HG03439 (cell line): ENCODE measurements around the gene WDR31.
"Not testable (repeated sequence)": the region's sequence is repeated elsewhere in the genome, so short reads cannot be mapped to it uniquely, and the experiment has no call there.

Experiments
- ATAC-seq: cut with Tn5 transposase; IDR thresholded peaks from one replicate; pipeline ENCODE4 v1.9.1; 2021; ENCODE audit warnings: mild to moderate bottlenecking, moderate library complexity; ENCODE audit not compliant: unreplicated experiment

Gene WDR31

DNA sequence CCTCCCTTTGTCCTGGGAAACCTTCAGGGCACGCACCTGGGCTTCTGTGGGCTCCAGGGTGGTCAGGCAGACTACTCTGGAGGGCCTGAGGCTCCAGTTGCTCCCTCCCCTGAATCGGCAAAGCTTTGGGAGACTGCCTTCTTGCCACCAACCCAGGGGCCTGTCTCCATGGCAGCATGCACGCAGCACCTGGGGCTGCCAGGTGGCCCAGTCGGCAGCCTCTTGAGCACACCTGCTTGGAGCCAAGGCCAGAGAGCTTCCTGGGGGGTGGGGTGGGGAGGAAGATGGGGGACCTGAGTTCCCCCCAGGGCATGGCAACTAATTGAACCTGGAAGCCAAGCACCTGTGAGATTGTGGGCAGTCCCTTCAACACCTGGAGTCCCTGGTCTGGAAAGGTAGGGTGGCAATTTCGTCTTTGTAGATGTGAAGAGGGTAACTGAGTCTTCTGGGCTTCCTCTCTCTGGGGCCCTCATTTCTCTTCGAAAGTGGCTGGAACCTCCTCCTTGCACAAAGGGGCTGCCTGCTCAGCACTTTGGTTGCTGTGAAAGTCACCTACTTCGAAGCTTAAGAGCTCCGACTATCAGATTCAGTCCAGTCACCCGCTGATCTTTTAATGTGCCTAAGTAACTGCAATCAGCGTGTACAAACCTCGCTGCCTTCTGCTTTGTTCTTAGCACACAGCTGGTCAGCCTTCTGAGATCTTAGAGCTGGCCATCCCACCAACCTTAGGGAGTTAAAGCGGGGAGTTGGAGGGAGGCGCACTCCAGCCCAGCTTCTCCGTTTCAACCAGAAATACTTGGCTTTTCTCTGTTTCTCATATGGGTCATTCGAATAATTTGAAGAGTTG is 40.9 kb downstream of the WDR31 start:
- ATAC-seq, result no peak

GRCh38 chr9:113298311-113298710 is 41.8 kb downstream of the WDR31 start:
- no peak for ATAC-seq

GRCh38 chr9:113296796-113297558 is 43.1 kb downstream of the WDR31 start:
- no peak for ATAC-seq

DNA sequence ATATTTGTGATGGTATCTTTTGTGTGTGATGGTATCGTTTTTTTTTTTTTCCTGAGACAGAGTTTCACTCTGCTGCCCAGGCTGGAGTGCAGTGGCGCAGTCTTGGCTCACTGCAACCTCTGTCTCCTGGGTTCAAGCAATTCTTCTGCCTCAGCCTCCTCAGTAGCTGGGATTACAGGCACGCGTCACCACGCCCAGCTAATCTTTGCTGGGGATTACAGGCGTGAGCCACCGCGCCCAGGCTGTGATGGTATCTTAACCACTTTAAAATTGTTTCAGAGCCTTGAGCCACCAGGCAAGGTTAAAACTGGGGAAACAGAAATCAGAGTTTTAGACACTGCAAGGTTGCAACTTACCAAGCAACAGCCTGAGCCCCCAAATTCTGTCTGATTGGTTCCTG is 43.8 kb downstream of the WDR31 start:
- ATAC-seq, result not testable (repeated sequence)

GRCh38 chr9:113293285-113293878 is 46.7 kb downstream of the WDR31 start:
- no peak for ATAC-seq

DNA sequence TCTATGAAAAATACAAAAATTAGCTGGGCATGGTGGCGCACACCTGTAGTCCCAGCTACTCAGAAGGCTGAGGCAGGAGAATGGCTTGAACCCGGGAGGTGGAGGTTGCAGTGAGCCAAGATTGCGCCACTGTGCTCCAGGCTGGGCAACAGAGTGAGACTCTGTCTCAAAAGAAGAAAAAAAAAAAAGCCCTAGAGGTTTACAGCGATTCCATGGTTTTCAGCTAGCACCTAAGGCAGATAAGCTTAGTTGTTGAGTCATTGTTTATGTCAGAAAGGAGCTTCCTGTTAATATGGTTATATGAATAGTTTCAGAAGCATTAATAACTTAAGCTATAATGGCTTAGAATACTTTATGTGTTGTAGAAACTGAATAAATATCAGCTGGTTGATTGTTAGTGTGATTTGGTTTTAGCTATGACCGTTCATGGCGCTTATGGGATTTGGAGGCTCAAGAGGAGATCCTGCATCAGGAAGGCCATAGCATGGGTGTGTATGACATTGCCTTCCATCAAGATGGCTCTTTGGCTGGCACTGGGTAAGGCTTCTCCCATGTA is 49.9 kb downstream of the WDR31 start:
- ATAC-seq, result no peak

- ATAC-seq, result no peak
These were observed 51.0 kb downstream of the WDR31 start for GRCh38 chr9:113289091-113289490.

DNA sequence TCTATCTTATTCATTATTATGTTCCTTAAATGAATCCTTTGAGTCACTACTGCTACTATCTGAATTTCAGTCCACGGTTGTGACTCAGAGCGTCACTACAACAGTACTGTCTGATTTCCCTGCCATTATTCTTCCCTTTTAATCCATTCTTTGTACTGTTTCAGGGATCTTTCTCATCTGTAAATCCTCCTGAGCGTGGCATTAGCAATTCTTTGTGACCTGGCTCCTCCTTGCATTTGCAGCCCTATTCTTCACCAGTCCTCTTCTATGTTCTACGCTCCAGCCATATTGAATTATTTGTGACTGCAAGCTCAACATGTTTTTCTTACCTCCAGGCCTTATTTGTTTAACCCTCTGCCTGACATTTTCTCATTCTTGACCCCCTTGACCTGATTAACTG is 58.7 kb downstream of the WDR31 start:
- ATAC-seq, result no peak

GRCh38 chr9:113278840-113279239 is 61.2 kb downstream of the WDR31 start:
- ATAC-seq, result no peak

- ATAC-seq, result peak; percentile 97
These were observed 64.6 kb downstream of the WDR31 start, which contains the start of the genes CDC26 and PRPF4 for GRCh38 chr9:113275157-113276131. CDC26 (minus strand) TSS chr9:113275572; CDS start chr9:113272507, 3,065 bp downstream. PRPF4 (plus strand) TSS chr9:113275658; CDS start chr9:113275744, 86 bp downstream.

GRCh38 chr9:113274474-113275156 is 65.5 kb downstream of the WDR31 start:
- peak; percentile 0 for ATAC-seq

DNA sequence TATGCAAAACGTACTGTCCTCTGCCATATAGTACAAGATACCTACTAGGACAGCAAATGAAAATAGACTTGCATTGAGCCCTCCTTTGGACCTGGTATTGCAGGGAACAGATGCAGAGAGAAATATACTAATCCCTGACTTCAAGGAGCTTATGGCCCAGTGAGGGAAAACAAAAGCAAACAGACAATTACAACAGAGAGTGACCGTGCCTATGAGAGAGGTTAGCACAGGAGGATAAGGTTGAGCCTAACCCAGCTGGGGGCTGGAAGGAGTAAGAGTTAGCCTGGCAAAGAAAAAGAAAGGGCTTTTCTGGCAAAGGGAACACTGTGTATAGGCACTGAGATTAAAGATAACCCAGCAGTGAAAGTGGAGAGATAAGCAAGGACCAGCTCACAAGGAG is 70.2 kb downstream of the WDR31 start:
- ATAC-seq, result no peak

DNA sequence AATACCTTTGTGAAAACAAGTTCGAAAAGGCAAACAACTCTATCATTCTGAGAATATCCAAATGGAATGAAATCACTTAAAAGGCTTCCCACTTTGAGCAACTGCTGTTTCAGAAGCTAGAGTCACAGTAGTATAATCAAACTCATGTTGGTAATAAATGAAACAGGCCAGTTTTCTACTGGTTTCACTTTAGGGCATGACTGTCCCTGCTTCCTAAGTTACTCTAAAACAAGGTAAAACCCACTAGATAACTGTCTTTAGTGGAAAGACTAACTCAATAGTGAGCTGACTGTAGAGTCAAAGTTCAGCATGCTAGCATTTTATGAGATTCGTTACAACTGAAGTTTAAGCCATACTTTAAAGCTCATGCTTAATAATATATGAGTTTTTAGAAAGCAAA is 70.7 kb downstream of the WDR31 start:
- ATAC-seq, result no peak

GRCh38 chr9:113267911-113268566 is 72.0 kb downstream of the WDR31 start:
- no peak for ATAC-seq

DNA sequence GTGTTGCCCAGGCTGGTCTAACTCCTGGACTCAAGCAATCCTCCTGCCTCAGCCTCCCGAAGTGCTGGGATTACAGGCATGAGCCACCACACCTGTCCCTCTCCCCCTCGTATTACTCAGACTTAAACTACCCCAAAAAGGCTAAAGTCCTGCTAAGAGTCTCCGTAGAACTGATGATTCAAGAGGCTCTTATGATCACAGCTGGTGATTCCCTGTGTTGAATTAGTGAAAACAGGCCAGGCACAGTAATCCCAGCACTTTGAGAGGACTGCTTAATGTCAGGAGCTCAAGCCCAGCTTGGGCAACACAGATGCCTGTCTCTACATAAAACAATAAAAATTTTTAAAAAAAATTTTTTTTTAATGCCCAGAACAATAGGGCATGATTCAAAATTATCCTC is 73.9 kb downstream of the WDR31 start:
- ATAC-seq, result no peak
